IPS-20b (cell line): ENCODE measurements around the gene KLHL34.

ENCODE experiments used
- H3K27ac ChIP-seq: one replicate; pipeline ENCODE4 v1.5.1; 2013; ENCODE audit warnings: low read length
- H3K27me3 ChIP-seq: 2 replicates; pipeline ENCODE4 v1.6.1; 2013; ENCODE audit warnings: mild to moderate bottlenecking, low read length, inconsistent platforms; ENCODE audit not compliant: insufficient read depth
- H3K36me3 ChIP-seq: 2 replicates; pipeline ENCODE4 v1.6.1; 2013; ENCODE audit warnings: low read depth, mild to moderate bottlenecking, inconsistent platforms, low read length, moderate library complexity; ENCODE audit not compliant: insufficient read depth
- H3K4me1 ChIP-seq: 2 replicates; pipeline ENCODE4 v1.6.1; 2013; ENCODE audit warnings: mild to moderate bottlenecking, control low read depth, inconsistent platforms, low read length, moderate library complexity; ENCODE audit not compliant: insufficient read depth
- H3K4me3 ChIP-seq: 2 replicates; pipeline ENCODE4 v1.5.1; 2013; ENCODE audit warnings: mild to moderate bottlenecking, low read length, inconsistent platforms
- H3K9ac ChIP-seq: 2 replicates; pipeline ENCODE4 v1.6.1; 2013; ENCODE audit warnings: low read depth, mild to moderate bottlenecking, inconsistent platforms, low read length, moderate library complexity
- H3K9me3 ChIP-seq: 2 replicates; pipeline ENCODE4 v1.6.1; 2013; ENCODE audit warnings: mild to moderate bottlenecking, low read depth, low read length, inconsistent platforms; ENCODE audit not compliant: insufficient read depth

The KLHL34 gene

DNA sequence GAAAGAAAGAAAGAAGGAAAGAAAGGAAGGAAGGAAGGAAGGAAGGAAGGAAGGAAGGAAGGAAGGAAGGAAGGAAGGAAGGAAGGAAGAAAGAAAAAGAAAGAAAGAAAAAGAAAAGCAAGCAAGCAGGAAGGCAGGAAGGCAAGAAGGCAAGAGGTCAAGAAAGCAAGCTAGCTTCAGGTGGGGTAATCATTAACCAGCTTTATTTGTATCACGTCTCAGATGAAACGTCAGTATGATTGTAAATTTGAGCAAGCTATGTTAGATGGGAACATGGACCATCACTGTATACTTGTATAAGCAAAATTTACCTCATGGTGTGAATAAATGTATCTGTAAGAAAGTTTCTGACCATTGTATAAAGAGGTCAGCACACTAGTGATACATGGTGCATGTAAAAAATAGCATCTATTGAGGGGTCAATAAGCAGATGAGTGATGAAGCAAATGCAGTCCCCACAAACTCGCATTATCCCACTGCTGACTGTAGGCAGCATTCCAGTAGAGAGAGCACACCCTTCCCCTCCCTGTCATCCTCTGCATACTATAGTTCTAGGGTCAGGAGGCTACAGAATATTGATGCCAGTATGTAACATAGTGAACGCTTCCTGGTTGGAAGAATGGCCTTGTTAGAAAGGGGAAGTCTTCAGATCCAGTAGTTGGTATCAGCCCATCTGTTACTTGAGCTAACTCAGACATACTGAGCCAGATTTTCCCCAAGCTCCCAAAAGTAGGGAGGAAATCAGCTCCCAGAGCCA is 16.5 kb upstream of the KLHL34 start:
- Histone ChIP-seq H3K9me3 (no peaks in the 10 kb centered on the region), H3K9ac (no peak overlapping the region), H3K4me3 (no peak overlapping the region), H3K27ac (no peak overlapping the region), H3K27me3 (no peaks in the 10 kb centered on the region), H3K36me3 (no peaks in the 10 kb centered on the region), H3K4me1 (no peaks in the 10 kb centered on the region; the same call in 1 of the 2 replicates)

DNA sequence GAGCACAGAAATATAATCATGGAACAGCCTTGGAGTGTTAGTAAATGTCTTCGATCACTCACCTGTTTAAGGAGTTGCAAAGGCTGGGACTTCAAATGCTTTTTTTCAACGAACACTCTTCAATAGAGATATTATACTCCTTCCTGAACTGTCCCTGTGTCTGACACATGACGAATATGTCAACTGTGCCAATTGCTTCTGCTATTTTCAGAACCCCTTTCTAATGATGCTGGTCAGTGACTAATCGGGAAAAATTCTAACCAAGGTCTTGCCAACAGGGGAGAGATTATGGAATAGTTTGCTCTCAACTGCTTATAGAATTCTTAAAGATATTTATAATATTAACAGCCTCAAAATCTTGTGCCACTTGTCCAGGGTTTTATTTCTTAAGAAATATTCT is 8.5 kb upstream of the KLHL34 start:
- no peak overlapping the region for H3K9ac ChIP-seq
- no peaks in the 10 kb centered on the region for H3K4me1 ChIP-seq
- H3K27ac ChIP-seq = no peak overlapping the region
- H3K9me3 ChIP-seq = no peaks in the 10 kb centered on the region
- no peaks in the 10 kb centered on the region for H3K27me3 ChIP-seq
- H3K36me3 ChIP-seq = no peaks in the 10 kb centered on the region
- H3K4me3 ChIP-seq = no peak overlapping the region

DNA sequence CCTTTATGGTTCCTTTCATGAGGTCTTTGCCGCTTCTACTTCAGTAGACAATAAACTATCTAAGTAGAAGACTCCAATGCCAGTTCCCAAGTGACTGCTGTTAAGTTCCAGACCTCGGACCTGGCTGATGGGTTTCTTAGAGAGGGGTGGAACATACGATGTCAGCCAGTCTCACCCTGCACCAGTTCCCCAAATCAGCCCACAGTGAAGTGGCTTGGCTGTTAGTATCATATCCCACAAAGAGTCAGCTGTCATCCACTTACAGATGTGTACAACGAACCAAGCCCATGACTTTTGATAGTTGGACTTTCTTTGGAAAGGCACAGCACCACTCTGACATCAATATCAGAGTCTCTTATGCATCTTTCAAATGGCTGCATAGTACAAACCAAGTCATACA is 8.1 kb upstream of the KLHL34 start:
- Histone ChIP-seq H3K27ac (no peak overlapping the region), H3K36me3 (no peaks in the 10 kb centered on the region), H3K4me1 (no peaks in the 10 kb centered on the region), H3K4me3 (no peak overlapping the region), H3K9me3 (no peaks in the 10 kb centered on the region), H3K9ac (no peak overlapping the region), H3K27me3 (no peaks in the 10 kb centered on the region)

DNA sequence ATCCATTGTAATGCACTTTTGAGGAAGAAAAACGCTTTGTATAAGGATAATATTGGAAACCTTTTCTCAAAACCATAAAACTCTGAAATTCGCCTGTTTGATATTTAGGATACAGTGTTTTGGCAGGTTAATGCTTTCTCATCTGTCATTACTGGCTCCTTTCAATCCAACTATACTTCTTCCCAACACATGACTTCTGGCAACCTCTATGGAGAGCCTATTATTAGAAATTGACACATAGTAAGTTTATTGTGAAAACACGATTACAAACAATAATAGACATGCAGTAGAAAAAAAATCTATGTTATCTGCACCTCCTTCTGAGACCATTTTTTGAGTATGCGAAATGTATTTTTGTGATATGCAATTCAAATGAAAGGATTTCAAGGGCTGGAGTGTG is 4.6 kb upstream of the KLHL34 start:
- Histone ChIP-seq H3K4me1 (no peaks in the 10 kb centered on the region), H3K9me3 (no peaks in the 10 kb centered on the region), H3K27ac (no peak overlapping the region), H3K36me3 (no peaks in the 10 kb centered on the region), H3K9ac (no peak overlapping the region), H3K27me3 (no peaks in the 10 kb centered on the region), H3K4me3 (no peak overlapping the region)

DNA sequence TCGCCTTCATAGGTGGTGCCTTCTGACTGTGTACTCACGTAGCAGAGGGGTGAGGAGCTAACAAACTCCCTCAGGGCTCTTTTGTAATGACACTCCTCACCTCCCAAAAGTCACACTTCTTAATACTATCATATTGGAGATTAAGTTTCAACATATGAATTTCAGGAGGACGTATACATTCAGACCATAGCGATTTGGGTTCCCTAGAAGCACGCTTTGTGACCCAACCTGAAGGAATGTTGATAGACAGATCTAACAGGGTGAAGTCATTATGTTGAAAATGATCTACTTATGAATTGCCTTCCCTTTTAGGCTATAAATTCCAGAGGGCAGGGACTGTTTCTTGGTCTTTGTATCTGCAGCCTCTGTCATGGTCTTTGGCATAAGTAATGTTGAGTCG is 3.2 kb upstream of the KLHL34 start:
- no peaks in the 10 kb centered on the region for H3K27me3 ChIP-seq
- no peak overlapping the region for H3K4me3 ChIP-seq
- H3K9ac ChIP-seq = no peak overlapping the region
- H3K27ac ChIP-seq = no peak overlapping the region
- H3K36me3 ChIP-seq = no peaks in the 10 kb centered on the region
- H3K9me3 ChIP-seq = no peaks in the 10 kb centered on the region
- no peaks in the 10 kb centered on the region for H3K4me1 ChIP-seq

DNA sequence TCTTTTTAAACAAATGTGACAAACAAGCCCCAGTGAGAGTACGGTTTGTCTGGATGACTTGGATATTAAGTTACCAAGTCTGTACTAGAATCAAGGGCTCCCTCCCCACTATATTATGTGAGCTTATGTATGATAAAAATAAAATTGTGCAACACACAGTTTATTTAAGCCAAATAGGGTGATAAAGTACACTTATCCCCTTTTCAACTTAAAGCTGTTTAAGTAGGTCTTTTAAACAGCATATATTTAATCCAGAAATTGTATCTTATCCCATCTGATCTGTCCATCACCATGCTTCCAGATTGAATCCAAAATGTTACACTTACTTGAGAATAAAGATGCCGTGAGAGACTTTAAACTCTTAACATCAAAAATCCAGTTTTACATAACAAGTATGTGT is 2.0 kb upstream of the KLHL34 start:
- no peaks in the 10 kb centered on the region for H3K4me1 ChIP-seq
- H3K9ac ChIP-seq = no peak overlapping the region
- H3K27me3 ChIP-seq = no peaks in the 10 kb centered on the region
- no peaks in the 10 kb centered on the region for H3K36me3 ChIP-seq
- no peak overlapping the region for H3K27ac ChIP-seq
- no peak overlapping the region for H3K4me3 ChIP-seq
- H3K9me3 ChIP-seq = no peaks in the 10 kb centered on the region

DNA sequence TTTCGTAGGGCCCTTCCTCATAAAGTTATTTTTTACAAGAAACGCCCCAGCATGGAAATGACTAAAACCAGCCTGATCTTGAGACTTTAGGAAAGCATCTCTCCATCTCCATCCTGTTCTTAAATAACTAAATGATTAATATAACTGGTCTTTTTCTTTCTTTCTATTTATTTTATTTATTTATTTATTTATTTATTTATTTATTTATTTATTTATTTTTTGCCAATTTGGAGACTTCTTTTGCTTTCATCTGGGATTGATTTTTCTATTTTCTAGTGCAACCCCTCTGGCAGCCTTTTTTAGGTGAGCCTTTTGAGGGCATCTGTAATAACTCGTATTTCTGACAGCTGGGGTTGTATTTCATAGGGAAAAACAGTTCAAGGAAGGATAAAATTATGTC is 1.2 kb upstream of the KLHL34 start:
- Histone ChIP-seq H3K4me1 (no peaks in the 10 kb centered on the region), H3K36me3 (no peaks in the 10 kb centered on the region), H3K27me3 (no peaks in the 10 kb centered on the region), H3K27ac (no peak overlapping the region), H3K9ac (no peak overlapping the region), H3K4me3 (peak overlapping the region; percentile 57; the same call in 1 of the 2 replicates), H3K9me3 (no peaks in the 10 kb centered on the region)

DNA sequence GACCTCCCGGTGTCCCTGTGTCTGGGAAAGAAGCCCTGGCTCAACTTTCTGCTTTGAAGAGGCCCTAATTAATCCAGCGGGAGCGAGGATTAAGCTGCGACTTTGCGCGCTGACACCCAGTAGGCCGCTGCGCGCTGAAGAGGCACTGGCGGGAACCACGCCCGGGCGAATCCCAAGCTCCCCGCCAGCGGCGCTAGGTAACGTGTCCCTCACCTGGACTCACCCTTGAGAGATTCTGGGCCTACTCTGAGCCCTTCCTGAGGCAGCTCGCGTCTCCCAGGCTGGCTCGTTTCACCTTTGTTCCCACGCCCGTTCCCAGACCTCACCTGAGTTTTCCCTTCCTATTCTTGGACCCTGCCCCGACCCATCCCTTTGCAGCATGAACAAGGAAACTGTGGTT is 616 bp upstream of the KLHL34 start:
- no peak overlapping the region for H3K27ac ChIP-seq
- H3K4me1 ChIP-seq = no peaks in the 10 kb centered on the region
- no peaks in the 10 kb centered on the region for H3K36me3 ChIP-seq
- H3K9me3 ChIP-seq = no peaks in the 10 kb centered on the region
- peak overlapping the region; percentile 32; the same call in 1 of the 2 replicates for H3K9ac ChIP-seq
- H3K4me3 ChIP-seq = peak overlapping the region; percentile 57; the same call in 1 of the 2 replicates
- H3K27me3 ChIP-seq = no peaks in the 10 kb centered on the region

DNA sequence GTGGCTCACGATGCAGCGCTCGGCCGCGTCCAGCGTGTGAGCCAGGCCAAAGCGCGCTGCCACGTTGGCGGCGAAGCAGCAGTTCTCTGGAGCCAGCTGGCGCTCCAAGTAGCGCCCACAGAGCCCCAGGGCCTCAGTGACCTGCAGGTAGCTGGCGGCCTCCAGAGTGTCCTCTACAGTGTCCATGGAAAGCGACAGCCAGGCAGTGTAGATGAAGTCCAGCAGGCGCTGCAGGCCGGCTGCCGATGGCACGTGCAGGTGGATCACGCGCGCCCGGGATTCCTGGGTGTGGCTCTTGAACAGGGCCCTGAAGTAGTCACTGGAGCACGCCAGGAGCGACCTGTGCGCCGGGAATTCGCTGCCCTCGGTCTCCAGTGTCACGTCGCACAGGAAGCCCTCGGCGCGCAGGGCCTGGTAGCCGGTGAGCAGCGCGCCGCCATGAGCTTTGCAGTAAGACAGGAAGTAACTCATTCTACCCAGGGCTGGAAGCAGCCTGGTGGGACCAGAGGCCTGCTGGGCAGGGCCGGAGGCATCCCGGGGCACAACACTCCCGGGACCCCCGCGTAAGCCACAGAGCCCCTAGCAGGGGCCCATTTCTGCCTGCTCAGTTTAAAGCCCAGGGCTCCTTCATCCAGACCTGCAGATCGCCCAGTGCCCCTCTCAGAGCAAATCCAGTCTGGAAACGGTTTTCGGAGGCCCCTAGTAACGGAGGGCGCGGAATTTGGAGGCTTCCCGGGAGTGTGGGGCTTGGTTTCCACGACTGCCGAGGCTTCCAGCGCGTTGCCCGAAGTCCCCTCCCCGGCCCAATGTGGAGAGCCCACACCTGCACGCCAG is 595 bp downstream of the KLHL34 start:
- no peaks in the 10 kb centered on the region for H3K27me3 ChIP-seq
- peaks cover 2% of the 10 kb centered on the region; the same call in 1 of the 2 replicates for H3K36me3 ChIP-seq
- no peak overlapping the region for H3K9ac ChIP-seq
- peak overlapping the region; percentile 57; the same call in 1 of the 2 replicates for H3K4me3 ChIP-seq
- no peaks in the 10 kb centered on the region for H3K9me3 ChIP-seq
- H3K4me1 ChIP-seq = no peaks in the 10 kb centered on the region
- no peak overlapping the region for H3K27ac ChIP-seq

DNA sequence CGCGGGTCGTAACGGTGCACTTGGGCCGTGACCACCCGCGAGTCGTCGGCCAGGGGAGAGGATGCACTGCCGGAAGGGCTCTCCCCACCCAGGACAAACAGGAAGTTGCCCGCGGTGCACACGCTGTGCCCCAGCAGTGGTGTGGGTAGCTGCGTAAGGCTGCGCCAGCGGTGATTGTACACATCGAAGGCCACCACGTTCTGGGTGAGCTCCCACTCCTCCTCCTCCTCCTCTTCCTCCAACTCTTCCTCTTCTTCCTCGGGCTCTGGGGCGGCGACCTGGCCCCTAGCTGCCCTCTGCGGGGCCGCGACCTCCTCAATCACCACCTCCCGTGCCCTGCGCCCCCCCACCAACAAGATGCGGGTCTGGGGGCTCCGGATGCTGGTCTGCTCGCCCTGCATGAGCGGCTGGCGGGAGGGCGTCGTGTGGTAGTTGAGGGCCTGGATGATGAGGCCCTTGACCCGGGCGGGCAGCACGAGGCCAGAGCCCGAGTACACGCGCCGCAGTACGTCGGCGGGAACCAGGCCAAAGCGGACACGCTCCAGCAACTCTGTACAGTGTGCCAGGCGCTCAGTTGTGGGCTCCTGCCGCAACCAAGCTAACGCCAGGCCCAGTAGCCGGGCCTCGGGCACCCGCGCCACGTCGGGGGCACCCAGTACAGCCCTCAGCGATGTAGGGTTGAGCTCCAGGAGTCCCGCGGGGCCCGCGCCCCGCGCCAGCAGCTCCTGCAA is 1.4 kb downstream of the KLHL34 start:
- Histone ChIP-seq H3K36me3 (peaks cover 6% of the 10 kb centered on the region; the same call in 1 of the 2 replicates), H3K9ac (no peak overlapping the region), H3K4me3 (no peak overlapping the region), H3K9me3 (no peaks in the 10 kb centered on the region), H3K27me3 (no peaks in the 10 kb centered on the region), H3K27ac (no peak overlapping the region), H3K4me1 (no peaks in the 10 kb centered on the region)

DNA sequence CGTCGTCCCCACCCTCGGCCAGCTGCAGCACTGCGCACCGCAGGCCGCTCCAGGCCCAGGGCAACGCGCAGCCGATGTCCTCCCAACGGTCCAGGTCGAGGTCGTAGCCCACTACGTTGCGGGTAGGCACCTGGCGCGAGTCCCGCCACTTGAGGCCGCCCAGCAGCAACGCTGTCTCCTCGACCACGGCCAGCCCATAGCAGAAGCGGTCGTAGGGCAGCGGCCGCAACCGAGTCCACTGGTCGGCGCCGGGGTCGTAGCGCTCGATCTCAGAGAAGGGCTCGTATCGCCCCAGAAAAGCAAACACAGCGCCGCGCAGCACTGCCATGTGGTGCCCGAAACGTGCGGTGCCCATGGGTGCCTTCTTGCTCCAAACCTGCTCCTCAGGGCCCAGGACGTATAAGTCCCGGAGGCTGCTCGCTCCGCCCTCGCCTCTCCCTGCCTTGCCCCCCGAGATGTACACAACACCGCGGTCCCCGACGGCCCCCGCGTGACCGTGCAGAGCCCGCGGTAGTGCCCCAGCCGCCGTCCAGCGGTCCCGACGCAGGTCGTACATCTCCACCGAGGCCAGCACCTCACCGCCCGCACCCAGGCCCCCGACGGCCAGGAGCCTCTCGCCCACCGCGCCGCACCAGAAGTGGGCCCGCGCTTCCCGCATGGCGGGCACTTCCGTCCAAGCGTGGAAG is 2.1 kb downstream of the KLHL34 start:
- H3K9me3 ChIP-seq = no peaks in the 10 kb centered on the region
- no peaks in the 10 kb centered on the region for H3K27me3 ChIP-seq
- H3K4me1 ChIP-seq = no peaks in the 10 kb centered on the region
- no peak overlapping the region for H3K27ac ChIP-seq
- H3K36me3 ChIP-seq = peaks cover 6% of the 10 kb centered on the region; the same call in 1 of the 2 replicates
- H3K9ac ChIP-seq = no peak overlapping the region
- no peak overlapping the region for H3K4me3 ChIP-seq
